Epithelial cell of proximal tubule (primary cell): ENCODE measurements around the gene TSPAN3. TPM values are rescaled to one million over a fixed set of nuclear protein-coding genes. Genes with fewer than 3 reads are reported as not detected.

ENCODE experiments used
- DNase-seq: peaks from one replicate; pipeline ENCODE4 v3.0.0-alpha.2; 2011; ENCODE audit warnings: low read depth
- H3K4me3 ChIP-seq: 2 replicates; pipeline ENCODE4 v1.5.1; 2011; ENCODE audit warnings: low read depth, mild to moderate bottlenecking, low read length
- total RNA-seq: library from RNA; depleted of rRNA; stranded (reverse); fragments of >200 nt; gene quantifications from 2 replicates; pipeline ENCODE4 v1.2.3, GENCODE V29; 2015
- TF ChIP-seq, protein P1 (sequence below): conservative IDR thresholded peaks from 2 replicates; pipeline ENCODE4 v1.5.1; 2012; ENCODE audit warnings: low read depth, mild to moderate bottlenecking, low read length

The TSPAN3 gene
- total RNA-seq, 1 donor from 2014 or later: 252 TPM

DNA sequence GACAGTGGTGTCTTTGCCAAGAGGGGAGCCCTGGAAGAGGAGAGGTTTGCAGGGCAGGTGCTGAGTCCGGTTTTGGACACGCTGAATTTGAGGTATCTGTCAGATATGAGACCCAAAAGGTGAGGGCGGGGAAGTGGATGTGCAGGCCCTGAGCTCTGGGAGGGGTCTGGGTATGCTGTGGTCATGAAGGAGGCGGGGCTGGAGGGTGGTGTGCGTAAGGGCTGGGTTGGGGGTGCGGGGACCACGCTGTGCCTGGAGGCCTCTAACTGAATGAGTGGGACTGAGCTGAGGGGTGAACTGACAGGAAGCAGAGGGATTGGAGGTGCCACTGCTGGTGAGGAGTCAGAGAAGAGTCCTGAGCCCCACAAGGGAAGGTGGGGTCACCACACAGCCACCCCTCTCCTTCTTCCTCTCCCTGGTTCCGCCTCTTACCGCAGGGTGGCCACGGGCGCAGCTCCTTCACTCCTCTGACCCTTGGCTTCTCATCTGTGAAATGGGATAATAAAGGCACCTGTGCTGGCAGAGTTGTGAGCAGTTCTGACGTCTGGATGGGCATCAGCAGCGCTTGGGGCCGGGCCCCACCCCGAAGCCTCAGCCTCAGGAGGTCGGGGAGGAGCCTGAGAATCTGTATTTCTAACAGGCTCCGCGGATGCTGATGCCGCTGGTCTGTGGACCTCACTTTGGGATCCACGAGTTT, 47.2 kb downstream of the TSPAN3 start:
- TF ChIP-seq, protein P1, sequence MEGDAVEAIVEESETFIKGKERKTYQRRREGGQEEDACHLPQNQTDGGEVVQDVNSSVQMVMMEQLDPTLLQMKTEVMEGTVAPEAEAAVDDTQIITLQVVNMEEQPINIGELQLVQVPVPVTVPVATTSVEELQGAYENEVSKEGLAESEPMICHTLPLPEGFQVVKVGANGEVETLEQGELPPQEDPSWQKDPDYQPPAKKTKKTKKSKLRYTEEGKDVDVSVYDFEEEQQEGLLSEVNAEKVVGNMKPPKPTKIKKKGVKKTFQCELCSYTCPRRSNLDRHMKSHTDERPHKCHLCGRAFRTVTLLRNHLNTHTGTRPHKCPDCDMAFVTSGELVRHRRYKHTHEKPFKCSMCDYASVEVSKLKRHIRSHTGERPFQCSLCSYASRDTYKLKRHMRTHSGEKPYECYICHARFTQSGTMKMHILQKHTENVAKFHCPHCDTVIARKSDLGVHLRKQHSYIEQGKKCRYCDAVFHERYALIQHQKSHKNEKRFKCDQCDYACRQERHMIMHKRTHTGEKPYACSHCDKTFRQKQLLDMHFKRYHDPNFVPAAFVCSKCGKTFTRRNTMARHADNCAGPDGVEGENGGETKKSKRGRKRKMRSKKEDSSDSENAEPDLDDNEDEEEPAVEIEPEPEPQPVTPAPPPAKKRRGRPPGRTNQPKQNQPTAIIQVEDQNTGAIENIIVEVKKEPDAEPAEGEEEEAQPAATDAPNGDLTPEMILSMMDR: no peak
- H3K4me3 ChIP-seq: no peak overlapping the region
- no peak for DNase-seq

DNA sequence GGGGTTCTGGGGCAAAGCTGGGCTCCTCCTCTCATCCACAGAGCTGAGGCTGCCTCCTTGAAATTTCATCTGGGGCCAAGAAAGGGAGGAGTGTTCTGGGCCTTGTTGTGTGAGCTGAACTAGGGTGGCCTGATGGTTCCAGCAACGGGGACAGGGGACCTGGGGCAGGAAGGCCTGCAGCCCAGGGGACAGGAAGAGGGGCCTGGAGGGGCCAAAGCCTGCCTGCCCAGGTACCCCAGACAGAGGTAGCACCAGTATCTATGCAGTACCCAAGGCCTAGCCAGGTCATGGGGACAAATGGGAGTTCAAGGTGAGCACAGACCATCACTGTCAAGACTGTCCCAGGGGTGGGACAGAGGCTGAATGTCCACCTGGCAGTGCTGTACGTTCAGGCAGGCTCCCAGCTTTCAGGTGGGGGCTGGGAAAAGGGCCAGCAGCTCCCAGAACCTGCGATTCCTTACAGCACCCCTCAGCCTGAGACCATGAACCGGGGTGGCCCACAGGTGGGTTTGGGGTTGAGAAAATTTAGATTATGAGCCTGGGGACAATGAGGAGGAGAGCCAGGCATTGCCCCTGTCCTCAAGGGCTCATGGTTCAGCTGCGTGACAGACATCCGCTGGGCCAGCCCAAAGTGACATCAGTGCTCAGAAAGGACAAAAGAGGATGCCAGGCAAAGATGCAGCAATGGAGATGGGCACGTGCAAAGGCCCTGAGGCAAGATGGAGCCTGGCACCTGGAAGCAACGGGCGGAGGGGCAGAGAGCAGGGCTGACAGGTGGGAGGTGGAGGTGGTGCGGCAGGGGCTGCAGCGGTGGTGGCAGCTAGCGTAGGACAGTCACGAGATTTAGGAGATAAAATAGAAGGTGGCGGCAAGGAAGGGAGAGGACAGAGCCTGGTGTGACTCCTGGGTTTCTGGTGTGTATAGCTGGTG, 48.0 kb downstream of the TSPAN3 start:
- TF ChIP-seq, protein P1: no peak

DNA sequence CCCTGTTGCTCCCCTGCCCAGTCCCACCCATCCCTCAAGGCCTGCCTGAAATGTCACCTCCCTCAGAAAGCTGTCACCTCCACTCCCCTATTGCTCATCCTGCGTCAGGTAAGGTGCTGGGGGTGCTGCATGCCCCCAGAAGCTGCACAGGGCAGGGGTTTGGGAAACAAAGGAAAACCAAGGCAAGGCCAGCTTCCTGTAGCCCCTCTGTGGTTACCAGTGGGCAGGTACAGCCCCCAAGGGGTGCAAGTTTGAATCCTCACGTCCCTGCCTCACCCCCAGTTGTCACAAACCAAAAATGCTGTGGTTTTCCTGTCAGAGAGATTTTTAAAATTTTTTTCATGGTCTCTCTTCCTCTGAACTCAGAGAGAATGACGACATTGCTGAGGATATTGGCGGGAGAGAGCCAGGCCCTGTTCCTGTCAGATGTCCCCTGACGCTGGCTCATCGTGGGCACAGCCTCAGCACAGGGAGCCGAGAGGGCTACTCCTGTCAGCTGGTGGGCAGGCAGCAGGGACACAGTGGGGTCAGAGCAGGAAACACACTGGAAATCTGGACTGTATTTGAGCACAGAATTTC, 49.0 kb downstream of the TSPAN3 start:
- DNase-seq: no peak
- TF ChIP-seq, protein P1: no peak
- no peak overlapping the region for H3K4me3 ChIP-seq

More for the DNA sequence above, 48.0 kb downstream of the TSPAN3 start:
- no peak for DNase-seq
- no peak overlapping the region for H3K4me3 ChIP-seq

DNA sequence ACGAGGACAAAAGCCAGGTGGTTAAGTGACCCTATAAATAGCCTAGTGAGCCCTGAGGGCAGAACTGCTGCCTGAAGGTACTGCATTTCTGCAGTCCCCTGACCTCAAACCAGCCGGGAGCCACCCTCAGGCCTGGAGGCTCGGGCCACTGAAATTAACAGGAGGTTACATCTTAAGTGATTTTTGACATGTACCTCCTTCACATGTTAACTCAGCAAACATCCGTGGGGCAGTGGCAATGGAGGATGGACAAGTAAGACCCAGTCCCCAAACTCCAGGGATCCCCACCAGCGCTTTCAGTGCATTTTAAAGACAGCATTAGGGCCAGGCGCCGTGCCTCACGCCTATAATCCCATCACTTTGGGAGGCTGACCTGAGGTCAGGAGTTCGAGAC, 49.8 kb downstream of the TSPAN3 start:
- DNase-seq: no peak
- H3K4me3 ChIP-seq: no peak overlapping the region
- TF ChIP-seq, protein P1: no peak

DNA sequence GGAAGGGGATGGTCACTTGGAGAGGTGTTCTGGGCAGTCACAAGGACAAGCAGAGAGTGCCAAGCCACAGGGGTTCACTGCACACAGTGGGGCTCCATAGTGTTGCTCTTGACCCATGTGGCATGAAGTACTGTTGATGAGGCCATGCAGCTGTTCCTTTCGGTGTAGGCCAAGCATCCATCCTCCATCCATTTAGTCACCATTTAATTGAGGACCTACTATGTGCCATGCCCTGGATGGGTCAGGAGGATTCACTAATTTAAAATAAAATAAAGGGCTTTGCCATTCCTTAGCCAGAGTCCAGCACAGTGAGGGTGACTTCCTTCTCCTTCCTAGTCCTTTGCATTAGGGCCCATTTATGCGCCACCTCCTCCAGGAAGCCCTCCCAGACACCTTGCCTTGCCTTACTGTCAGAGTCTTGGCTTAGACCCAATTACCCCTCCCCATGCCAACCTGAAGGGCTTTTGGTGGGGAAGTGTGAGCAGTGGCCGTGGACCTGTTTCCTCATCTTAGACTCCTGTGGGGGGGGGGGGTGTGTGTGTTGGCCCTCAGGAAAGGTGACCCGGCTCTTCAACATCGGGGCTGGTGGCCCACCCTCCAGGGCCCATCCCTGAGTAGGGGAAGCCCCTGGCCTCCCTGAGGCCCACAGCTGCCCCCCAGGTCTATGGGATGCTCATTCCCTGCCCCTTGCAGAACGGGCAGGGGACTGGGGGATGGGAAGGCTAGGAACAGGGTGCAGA, 50.4 kb downstream of the TSPAN3 start:
- H3K4me3 ChIP-seq: no peak overlapping the region
- no peak for DNase-seq
- TF ChIP-seq, protein P1: no peak

DNA sequence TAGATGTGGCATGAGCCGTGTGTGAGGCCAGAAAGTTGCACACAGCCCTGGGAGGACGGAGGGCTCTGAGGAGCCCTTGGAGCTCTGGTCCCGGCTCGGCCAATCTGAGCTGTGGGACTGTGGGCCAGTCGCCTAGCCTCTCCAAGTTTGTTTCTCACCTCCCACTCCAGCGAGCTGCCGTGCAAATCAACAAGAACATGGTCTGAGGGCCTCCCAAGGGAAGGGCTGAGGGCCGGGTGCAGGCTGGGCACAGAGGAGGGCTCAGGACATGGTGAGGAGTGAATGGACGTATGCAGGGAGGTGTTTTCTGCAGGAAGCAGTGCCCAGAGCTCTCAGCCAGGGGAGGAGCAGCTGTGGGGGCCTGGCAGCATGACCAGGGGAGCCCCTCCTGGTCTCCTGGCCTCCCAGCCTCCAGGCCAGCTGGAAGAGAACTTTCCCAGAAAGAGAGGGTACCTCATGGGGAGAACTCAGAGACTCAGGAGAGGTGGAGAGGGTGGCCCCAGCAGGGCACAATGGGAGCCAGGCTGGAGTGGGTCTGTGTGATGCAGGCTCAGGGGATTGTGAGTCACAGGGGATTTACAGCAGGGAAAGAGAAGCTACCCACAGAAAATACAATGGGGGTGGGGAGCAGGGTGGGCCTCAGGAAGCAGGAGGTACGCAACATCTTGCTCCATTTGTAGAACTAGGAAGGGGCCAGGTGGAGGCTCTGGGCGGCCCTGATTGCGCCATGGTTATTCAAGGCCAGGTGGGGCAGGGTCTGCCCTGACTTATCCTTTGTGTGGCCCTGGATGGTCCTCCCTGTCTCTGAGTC, 51.2 kb downstream of the TSPAN3 start:
- no peak for DNase-seq
- H3K4me3 ChIP-seq: no peak overlapping the region
- TF ChIP-seq, protein P1: no peak
